EL (cell line): ENCODE data around the gene CD59.
A peak's percentile ranks its signal among the peaks of the same experiment; 100 is the strongest.
"Not testable (repeated sequence)": the region's sequence is repeated elsewhere in the genome, so short reads cannot be mapped to it uniquely, and the experiment has no call there.

Experiments
- DNase-seq: peaks from one replicate; pipeline ENCODE4 v3.0.0-alpha.2; 2016

Gene CD59

GRCh38 chr11:33742249-33742851 lies 6.1 kb upstream of the CD59 start:
- peak; percentile 30 for DNase-seq

GRCh38 chr11:33741806-33742205 lies 5.6 kb upstream of the CD59 start:
- no peak for DNase-seq

GRCh38 chr11:33737362-33737821 lies 1.2 kb upstream of the CD59 start:
- peak; percentile 22 for DNase-seq

- DNase-seq = peak; percentile 50
Observed at GRCh38 chr11:33735271-33736147, 714 bp downstream of the CD59 start.

- DNase-seq = peak; percentile 29
Observed at GRCh38 chr11:33734441-33735270, 1.6 kb downstream of the CD59 start.

- no peak for DNase-seq
Observed at GRCh38 chr11:33733980-33734379, 2.2 kb downstream of the CD59 start.

- peak; percentile 15 for DNase-seq
Observed at GRCh38 chr11:33731723-33732531, 4.3 kb downstream of the CD59 start.

GRCh38 chr11:33730716-33731115 lies 5.5 kb downstream of the CD59 start:
- no peak for DNase-seq

GRCh38 chr11:33729072-33729664 lies 7.1 kb downstream of the CD59 start:
- DNase-seq = not testable (repeated sequence)

- not testable (repeated sequence) for DNase-seq
Observed at GRCh38 chr11:33727539-33727938, 8.7 kb downstream of the CD59 start.

- DNase-seq = no peak
Observed at GRCh38 chr11:33725496-33725895, 10.7 kb downstream of the CD59 start.

GRCh38 chr11:33724644-33725035 lies 11.6 kb downstream of the CD59 start:
- peak; percentile 64 for DNase-seq

- peak; percentile 97 for DNase-seq
Observed at GRCh38 chr11:33723238-33723881, 12.9 kb downstream of the CD59 start.

- DNase-seq = peak; percentile 92
Observed at GRCh38 chr11:33722590-33723234, 13.5 kb downstream of the CD59 start.

- DNase-seq = no peak
Observed at GRCh38 chr11:33721984-33722383, 14.2 kb downstream of the CD59 start.

GRCh38 chr11:33721426-33721825 lies 14.8 kb downstream of the CD59 start:
- DNase-seq = peak; percentile 78

GRCh38 chr11:33719587-33719986 lies 16.6 kb downstream of the CD59 start:
- no peak for DNase-seq

GRCh38 chr11:33718440-33718839 lies 17.8 kb downstream of the CD59 start:
- DNase-seq = no peak

- peak; percentile 54 for DNase-seq
Observed at GRCh38 chr11:33716243-33716642, 20.0 kb downstream of the CD59 start.

GRCh38 chr11:33713856-33714398 lies 22.3 kb downstream of the CD59 start:
- DNase-seq = no peak
